HCT116 (cell line): Measurements from ENCODE around the gene STMP1.

Source experiments
- CTCF ChIP-seq, 3 experiments: fragments of 200-600 bp in 1 of 3; sonication (generic) in 1 of 3; IDR thresholded peaks in 2 of 3; conservative IDR thresholded peaks in 1 of 3; 2 replicates each; pipeline ENCODE4 v1.5.1; 2012 to 2017; ENCODE audit warnings: low read depth in 2 of 3, low read length in 2 of 3, antibody characterized with exemption in 1 of 3, borderline replicate concordance in 1 of 3, control low read depth in 1 of 3, mild to moderate bottlenecking in 1 of 3, mixed read lengths in 1 of 3, mixed run types in 1 of 3, moderate library complexity in 1 of 3; ENCODE audit not compliant: insufficient read depth in 1 of 3
- EZH2 ChIP-seq: fragments of 200-600 bp; sonication (generic); IDR thresholded peaks from 2 replicates; pipeline ENCODE4 v1.6.1; 2017; ENCODE audit warnings: antibody characterized with exemption, mixed run types
- EZH2phosphoT487 ChIP-seq: fragments of 200-600 bp; IDR thresholded peaks from 2 replicates; pipeline ENCODE4 v1.6.1; 2018; ENCODE audit warnings: antibody characterized with exemption, borderline replicate concordance
- JUND ChIP-seq: IDR thresholded peaks from 2 replicates; pipeline ENCODE4 v1.6.1; 2012
- MAX ChIP-seq: IDR thresholded peaks from 2 replicates; pipeline ENCODE4 v1.6.1; 2012
- POLR2A ChIP-seq: IDR thresholded peaks from 2 replicates; pipeline ENCODE4 v1.7.0; 2011; ENCODE audit warnings: borderline replicate concordance; ENCODE audit not compliant: insufficient read depth, insufficient read length; ENCODE audit errors: extremely low read depth
- RAD21 ChIP-seq: IDR thresholded peaks from 2 replicates; pipeline ENCODE4 v1.6.1; 2012; ENCODE audit warnings: low read depth, mild to moderate bottlenecking
- SRF ChIP-seq: IDR thresholded peaks from 2 replicates; pipeline ENCODE4 v1.6.1; 2012; ENCODE audit warnings: low read depth
- TCF7L2 ChIP-seq: IDR thresholded peaks from 2 replicates; pipeline ENCODE4 v1.7.0; 2011; ENCODE audit warnings: borderline replicate concordance, inconsistent platforms; ENCODE audit not compliant: insufficient read depth, insufficient read length; ENCODE audit errors: extremely low read depth
- YY1 ChIP-seq: IDR thresholded peaks from 2 replicates; pipeline ENCODE4 v1.6.1; 2011; ENCODE audit warnings: low read length, low read depth, moderate library complexity, mild to moderate bottlenecking; ENCODE audit not compliant: insufficient replicate concordance; ENCODE audit errors: extremely low read depth

- TF ChIP-seq CTCF (IDR thresholded peaks at IDR 0.05 in 2 of 3, conservative IDR thresholded peaks at IDR 0.05 in 1 of 3; ENCODE audit: borderline replicate concordance in 1 of 3, insufficient read depth in 1 of 3, low read depth in 2 of 3, low read length in 2 of 3) (no peak), TCF7L2 (no peak), POLR2A (no peak), JUND (no peak), EZH2 (no peak), YY1 (no peak), EZH2phosphoT487 (no peak), MAX (no peak), RAD21 (no peak), SRF (no peak)
Measured at GRCh38 chr7:135693558-135693957, 31.2 kb downstream of the STMP1 start.
